ENCODE measurements around the gene AJUBA.
"Not testable (repeated sequence)": the region's sequence is repeated elsewhere in the genome, so short reads cannot be mapped to it uniquely, and the experiment has no call there.

The AJUBA gene

GRCh38 chr14:23006188-23006534 is 23.8 kb upstream of the AJUBA start:
- no peak for DNase-seq (ENCODE audit: low spot score)

GRCh38 chr14:23005451-23006187 is 23.3 kb upstream of the AJUBA start:
- DNase-seq (ENCODE audit: low spot score): no peak

DNA sequence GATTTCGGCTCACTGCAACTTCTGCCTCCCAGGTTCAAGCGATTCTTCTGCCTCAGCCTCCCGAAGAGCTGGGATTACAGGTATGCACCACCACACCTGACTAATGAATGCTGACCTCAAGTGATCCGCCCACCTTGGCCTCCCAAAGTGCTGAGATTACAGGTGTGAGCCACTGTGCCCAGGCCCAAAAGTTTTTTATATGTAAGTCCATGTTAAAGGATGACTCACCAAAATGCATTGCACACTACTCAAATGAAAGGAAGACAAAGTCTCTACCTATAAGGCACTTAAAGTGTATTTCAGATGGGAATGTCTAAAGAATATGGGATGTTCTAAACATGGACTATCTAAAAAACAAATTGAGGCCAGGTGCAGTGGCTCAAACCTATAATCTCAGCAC is 21.9 kb upstream of the AJUBA start:
- DNase-seq (ENCODE audit: low spot score): not testable (repeated sequence)

DNA sequence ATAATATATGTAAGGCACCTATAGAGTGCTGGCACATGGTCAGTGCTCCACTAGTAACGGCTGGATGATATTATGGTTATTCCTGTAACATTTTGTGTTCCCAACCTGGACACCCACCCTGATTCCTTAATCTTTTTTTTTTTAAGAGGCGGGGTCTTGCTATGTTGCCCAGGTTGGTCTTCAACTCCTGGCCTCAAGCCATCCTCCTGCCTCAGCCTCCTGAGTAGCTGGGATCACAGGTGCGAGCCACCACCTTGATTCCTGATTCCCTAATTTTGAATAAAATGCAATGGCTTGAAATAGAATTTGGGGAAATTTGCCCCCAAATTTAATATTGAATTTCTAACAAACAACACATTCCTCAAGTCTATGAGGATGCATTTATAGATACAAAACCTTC is 20.2 kb upstream of the AJUBA start:
- no peak for DNase-seq (ENCODE audit: low spot score)

GRCh38 chr14:23000860-23001259 is 18.5 kb upstream of the AJUBA start:
- DNase-seq (ENCODE audit: low spot score): no peak

DNA sequence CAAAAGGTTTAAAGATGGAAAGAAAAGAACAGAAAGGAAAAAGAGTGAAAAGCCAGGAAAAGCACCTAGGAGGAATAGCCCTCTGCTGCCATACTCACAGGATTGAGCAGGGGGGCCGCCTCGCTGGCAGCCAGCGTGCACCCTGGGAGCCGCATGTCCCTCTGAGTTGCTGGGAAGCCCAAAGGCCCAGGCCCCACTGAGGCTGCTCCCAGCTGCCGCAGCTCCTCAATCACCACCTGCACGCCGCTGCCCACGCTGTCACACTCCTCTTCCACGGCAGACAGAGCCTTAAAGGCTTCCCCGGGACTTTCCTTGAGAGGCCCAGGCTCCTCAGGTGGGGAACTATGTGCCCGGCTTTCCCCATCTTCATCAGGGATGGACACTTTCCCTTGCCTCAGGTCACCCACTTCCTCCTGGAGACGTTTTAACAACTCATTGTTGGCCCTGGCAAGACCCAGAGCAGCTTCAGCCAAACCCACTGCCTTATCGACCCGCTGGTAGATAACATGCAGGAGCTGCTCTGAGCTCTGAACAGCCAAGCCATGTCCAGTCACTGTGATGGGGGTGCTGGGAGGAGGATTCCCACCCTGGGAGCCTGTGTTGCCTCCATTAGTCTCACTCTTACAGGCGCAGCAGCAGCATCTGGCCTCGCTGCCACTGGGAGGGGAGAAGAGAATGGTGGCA is 16.1 kb upstream of the AJUBA start:
- no peak for DNase-seq (ENCODE audit: low spot score)

GRCh38 chr14:22997676-22998323 is 15.4 kb upstream of the AJUBA start:
- DNase-seq (ENCODE audit: low spot score): no peak

GRCh38 chr14:22996768-22997654 is 14.7 kb upstream of the AJUBA start:
- DNase-seq (ENCODE audit: low spot score): no peak

DNA sequence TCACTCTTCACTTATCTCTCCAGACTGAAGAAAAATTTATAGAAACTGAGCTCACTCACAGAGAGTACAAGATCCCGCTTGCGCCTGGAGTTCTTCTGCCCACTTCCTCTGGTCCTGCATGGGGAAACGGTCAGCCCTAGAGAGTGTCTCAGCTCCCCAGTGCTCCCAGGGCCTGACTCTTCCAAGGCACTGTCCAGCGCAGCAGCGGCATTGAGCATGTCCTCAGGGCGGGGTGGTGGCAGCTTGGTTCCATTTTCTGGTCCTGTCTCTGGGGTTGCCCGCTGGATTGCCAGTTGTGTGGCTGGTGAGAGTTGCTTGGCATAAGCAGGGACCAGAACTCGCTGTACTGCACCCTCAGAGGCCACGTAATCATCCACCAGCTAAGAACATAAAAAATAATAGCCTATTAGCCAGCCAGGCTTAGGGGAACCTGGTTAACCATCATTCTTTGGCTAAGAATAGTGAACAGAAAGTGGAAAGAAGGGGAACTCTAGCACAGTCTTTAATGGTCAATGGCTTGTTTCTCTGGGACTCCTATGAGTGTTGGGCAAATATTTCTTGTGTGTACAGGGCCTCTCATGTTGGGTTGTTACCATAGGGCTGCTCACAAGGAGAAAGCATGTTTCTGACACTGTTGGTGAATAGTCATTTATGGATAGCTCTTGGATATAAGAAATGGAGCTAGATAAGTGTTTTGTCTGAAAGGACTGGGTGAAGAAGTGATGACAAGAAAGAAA is 13.7 kb upstream of the AJUBA start:
- no peak for DNase-seq (ENCODE audit: low spot score)

- no peak for DNase-seq (ENCODE audit: low spot score)
These were observed 12.5 kb upstream of the AJUBA start for GRCh38 chr14:22994762-22995275.

- no peak for DNase-seq (ENCODE audit: low spot score)
These were observed 11.2 kb upstream of the AJUBA start for GRCh38 chr14:22993517-22993916.

DNA sequence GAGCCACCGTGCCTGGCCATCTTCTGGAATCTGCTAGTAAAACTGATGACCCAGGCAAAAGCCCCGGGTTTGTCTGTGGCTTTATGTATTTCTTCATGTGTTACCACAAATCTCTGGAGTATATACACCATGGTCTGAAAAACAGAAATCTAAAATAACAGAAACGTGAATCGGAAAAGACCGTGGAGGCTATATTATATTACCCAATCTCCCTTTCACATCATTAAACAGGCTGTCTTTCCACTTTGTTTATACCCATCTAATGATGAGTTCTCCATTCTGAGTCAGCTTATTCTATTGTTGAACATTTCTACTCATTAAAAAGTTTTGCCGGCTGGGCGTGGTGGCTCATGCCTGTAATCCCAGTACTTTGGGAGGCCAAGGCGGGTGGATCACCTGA is 9.5 kb upstream of the AJUBA start:
- DNase-seq (ENCODE audit: low spot score): no peak

- no peak for DNase-seq (ENCODE audit: low spot score)
These were observed 4.9 kb upstream of the AJUBA start for GRCh38 chr14:22987291-22987690.

DNA sequence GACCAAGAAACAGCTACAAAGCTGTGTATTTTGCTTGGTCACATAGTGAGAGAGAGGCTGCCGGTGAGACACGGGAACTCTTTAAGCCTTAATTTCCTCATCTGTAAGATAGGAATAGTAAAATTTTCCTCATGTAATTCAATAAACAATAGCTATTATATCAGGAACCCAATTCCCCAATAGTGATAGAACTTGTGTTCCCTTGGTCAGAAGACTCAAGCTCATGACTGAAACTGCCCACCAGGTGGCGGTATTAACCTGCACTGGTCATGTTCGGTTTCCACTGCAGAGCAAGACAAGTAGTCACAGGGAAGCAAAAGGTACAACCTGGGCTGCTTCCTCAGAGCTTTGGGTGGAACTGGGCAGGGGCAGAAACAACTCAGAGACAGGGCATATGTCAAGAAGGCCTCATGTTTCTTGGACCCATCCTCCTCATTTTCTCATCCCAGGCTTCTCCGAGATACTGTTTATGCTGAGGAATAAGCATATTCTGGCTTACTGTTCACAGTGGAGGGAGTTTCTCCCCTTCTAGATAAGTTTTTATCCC is 4.2 kb upstream of the AJUBA start:
- peak; percentile 85 for DNase-seq (ENCODE audit: low spot score)

DNA sequence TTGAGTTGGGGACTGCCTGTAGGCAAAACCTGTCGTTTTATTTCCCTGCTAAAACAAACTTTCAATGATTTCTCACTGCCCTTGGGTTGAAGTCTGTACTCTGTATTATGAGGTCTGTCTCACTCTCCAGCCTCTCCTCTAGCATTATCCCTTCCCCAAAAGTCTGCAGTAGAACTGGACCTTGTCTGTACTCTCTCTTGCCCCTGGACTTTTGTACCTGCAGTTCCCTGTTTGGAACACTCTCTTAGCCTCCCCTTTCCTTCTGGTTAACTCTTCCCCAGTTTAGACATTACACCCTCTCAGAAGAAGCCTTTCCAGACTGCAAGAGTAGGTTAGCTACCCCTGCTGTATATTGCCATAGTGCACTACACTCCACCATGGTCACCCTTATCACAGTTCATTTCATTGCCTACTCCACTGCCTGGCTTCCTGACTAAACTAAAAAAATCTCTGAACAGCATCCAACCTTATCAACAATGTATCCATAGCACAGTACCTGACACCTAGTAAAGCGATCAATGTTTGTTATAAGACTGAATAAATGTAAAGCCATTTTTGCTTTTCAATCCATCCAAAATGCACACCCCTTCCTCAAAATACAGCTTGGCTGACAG is 3.6 kb upstream of the AJUBA start:
- no peak for DNase-seq (ENCODE audit: low spot score)

DNA sequence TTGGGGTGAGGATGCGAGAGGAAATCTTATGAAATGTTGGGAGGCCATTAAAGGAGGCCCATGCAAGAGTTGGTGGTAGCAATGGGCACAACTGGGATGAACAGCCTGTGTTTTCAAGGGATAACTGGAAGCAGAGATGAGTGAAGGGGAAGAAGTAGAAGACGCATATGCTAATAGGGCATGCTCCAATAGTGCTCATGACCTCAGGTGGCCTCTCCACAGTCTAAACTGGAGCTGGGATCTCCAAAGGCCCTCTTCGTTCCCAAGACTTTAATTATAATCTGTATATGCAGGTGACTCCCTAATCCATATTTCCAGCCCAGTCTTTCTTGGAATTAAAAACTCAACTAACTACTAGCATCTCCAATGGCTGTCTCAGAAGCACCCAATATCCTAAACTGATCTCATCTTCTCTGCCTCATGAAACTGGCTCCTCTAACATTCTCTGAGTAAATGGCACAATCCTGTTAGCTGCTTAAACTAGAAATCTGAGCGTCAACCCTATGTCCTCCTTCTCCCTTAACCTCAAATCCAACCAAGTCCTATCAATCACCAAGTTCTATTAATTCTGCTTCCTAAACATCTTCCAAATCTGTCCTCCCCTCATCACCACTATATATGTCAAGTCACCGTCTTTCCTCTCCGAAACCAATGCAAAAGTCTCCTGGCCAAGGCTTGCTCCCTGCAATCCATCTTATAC is 2.8 kb upstream of the AJUBA start:
- DNase-seq (ENCODE audit: low spot score): no peak

GRCh38 chr14:22981876-22982476 is 375 bp downstream of the AJUBA start:
- no peak for DNase-seq (ENCODE audit: low spot score)

DNA sequence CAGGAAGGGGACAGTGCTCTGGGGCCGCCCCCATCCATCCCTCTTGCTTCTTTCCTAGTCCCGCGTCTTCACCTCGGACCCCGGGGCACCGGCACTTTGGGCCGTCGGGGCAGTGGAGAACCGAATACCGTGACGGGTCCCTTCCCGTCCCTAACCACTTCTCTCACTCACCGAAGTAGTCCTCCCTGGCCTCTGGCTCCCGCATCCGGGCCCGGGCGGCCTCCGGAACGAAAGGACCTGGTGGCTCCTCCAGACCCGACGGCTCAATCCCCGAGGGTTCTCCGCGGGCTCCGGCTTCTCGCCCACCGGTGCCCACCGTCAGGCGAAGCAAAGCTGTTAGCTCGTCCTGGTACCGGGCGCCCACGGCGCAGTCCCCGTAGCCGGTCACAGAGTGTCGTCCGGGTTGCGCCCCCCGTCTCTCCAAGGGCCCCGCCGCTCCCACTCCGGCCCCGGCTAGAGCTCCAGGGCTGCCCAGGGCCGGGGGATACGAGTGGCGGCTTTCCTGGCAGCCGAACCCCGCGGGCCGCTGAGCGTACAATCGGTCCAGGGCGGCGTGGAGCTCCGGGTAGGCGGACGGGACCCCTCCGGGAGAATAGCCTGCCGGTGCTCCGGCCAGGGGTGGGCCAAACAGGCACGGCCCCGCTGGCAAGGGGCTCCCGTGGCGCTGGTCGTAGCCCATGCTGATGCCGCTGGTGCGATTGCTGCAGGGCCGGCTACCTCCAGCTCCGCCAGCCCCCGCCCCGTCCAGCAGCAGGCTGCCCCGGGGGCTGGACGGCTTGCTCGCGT is 1.1 kb downstream of the AJUBA start:
- no peak for DNase-seq (ENCODE audit: low spot score)

GRCh38 chr14:22980672-22981089 is 1.7 kb downstream of the AJUBA start:
- DNase-seq (ENCODE audit: low spot score): no peak

Data from kidney capillary endothelial cell (primary cell).